Left ventricle myocardium superior (tissue), 1 donor: ENCODE data around the gene GPR83. TPM values are rescaled to one million over a fixed set of nuclear protein-coding genes. Genes with fewer than 3 reads are reported as not detected.
A peak's percentile ranks its signal among the peaks of the same experiment; 100 is the strongest.

Source experiments
- ATAC-seq: fragments of 200-7000 bp; cut with Tn5 transposase; one replicate; pipeline ENCODE4 v1.9.1; 2020; ENCODE audit warnings: mild to moderate bottlenecking, moderate library complexity
- DNase-seq: peaks from one replicate; pipeline ENCODE4 v3.0.0-alpha.2; 2020
- intact Hi-C: fragments of 100-400 bp; cut with micrococcal nuclease; formaldehyde crosslinking; loops from one replicate; pipeline ENCODE4 v1.11.0; 2022
- long read RNA-seq: library from polyadenylated mRNA; unstranded; transcript quantifications from one replicate; pipeline ENCODE4 v2.0.0, GENCODE V29; 2021
- total RNA-seq: library from RNA; stranded (reverse); fragmentation: NEBNext Ultra II Directional; extraction: Animal tissue kit (Norgen Biotek cat#: 25700); gene quantifications from one replicate; pipeline ENCODE4 v1.2.1, GENCODE V29; 2021
- donor health status: DM: no; HTN: yes; CAD: no; lungs with severe emphysema.

The GPR83 gene
- 0.17 TPM for total RNA-seq
- long read RNA-seq = 0 reads

- DNase-seq (peak; percentile 43), ATAC-seq (peak; percentile 66)
- intact Hi-C loops = no loop called here
Observed at GRCh38 chr11:94400839-94401772, at the start of gene GPR83. TSS of gene GPR83 (minus strand) at chr11:94401419. CDS start at chr11:94401247, 172 bp downstream.

- no peak for DNase-seq
- intact Hi-C loops = no loop called here
- ATAC-seq = no peak
Observed at GRCh38 chr11:94450048-94450447, 48.8 kb upstream of the GPR83 start.

- ATAC-seq = no peak
Observed at GRCh38 chr11:94449437-94449836, 48.2 kb upstream of the GPR83 start.

GRCh38 chr11:94449029-94449428, 47.8 kb upstream of the GPR83 start:
- intact Hi-C loops = no loop called here
- no peak for ATAC-seq
- DNase-seq = no peak

More at GRCh38 chr11:94449437-94449836, 48.2 kb upstream of the GPR83 start:
- intact Hi-C loops = no loop called here
- DNase-seq = no peak

- DNase-seq (no peak), ATAC-seq (no peak)
- intact Hi-C loops = no loop called here
Observed at GRCh38 chr11:94447149-94447548, 45.9 kb upstream of the GPR83 start.

- ATAC-seq = no peak
- intact Hi-C loops = no loop called here
- no peak for DNase-seq
Observed at GRCh38 chr11:94445641-94446040, 44.4 kb upstream of the GPR83 start.

- no peak for DNase-seq
- intact Hi-C loops = no loop called here
- no peak for ATAC-seq
Observed at GRCh38 chr11:94433049-94433448, 31.8 kb upstream of the GPR83 start.

- no peak for DNase-seq
- intact Hi-C loops = no loop called here
- ATAC-seq = no peak
Observed at GRCh38 chr11:94424662-94425061, 23.4 kb upstream of the GPR83 start.

- no peak for ATAC-seq
Observed at GRCh38 chr11:94424011-94424410, 22.8 kb upstream of the GPR83 start.

GRCh38 chr11:94423507-94423906, 22.3 kb upstream of the GPR83 start:
- ATAC-seq = no peak
- intact Hi-C loops = no loop called here

More at GRCh38 chr11:94424011-94424410, 22.8 kb upstream of the GPR83 start:
- intact Hi-C loops = no loop called here
- DNase-seq = no peak

GRCh38 chr11:94418123-94418765, 17.0 kb upstream of the GPR83 start:
- intact Hi-C loops = loop anchor here (10.0 kb wide), 2 partner anchors 233 to 523 kb away; no protein-coding TSS in a partner anchor
- ATAC-seq (no peak), DNase-seq (no peak)

More at GRCh38 chr11:94423507-94423906, 22.3 kb upstream of the GPR83 start:
- DNase-seq = no peak

- DNase-seq = no peak
- intact Hi-C loops = loop anchor here (10.0 kb wide), 2 partner anchors 233 to 523 kb away; no protein-coding TSS in a partner anchor
- ATAC-seq = peak; percentile 49
Observed at GRCh38 chr11:94417386-94417987, 16.3 kb upstream of the GPR83 start.

- ATAC-seq (no peak), DNase-seq (no peak)
- intact Hi-C loops = no loop called here
Observed at GRCh38 chr11:94405062-94405833, 4.0 kb upstream of the GPR83 start.

GRCh38 chr11:94402355-94402754, 1.1 kb upstream of the GPR83 start:
- ATAC-seq (no peak), DNase-seq (no peak)
- intact Hi-C loops = no loop called here

- DNase-seq = no peak
- ATAC-seq = no peak
- intact Hi-C loops = no loop called here
Observed at GRCh38 chr11:94401773-94402265, 600 bp upstream of the GPR83 start.

GRCh38 chr11:94400457-94400838, 771 bp downstream of the GPR83 start:
- ATAC-seq (no peak), DNase-seq (no peak)
- intact Hi-C loops = no loop called here

GRCh38 chr11:94400050-94400449, 1.2 kb downstream of the GPR83 start:
- ATAC-seq = no peak

GRCh38 chr11:94398101-94398500, 3.1 kb downstream of the GPR83 start:
- DNase-seq = no peak
- intact Hi-C loops = no loop called here
- no peak for ATAC-seq

More at GRCh38 chr11:94400050-94400449, 1.2 kb downstream of the GPR83 start:
- intact Hi-C loops = no loop called here
- DNase-seq = no peak

- no peak for ATAC-seq
- intact Hi-C loops = no loop called here
Observed at GRCh38 chr11:94396282-94396681, 4.9 kb downstream of the GPR83 start.

More at GRCh38 chr11:94396282-94396681, 4.9 kb downstream of the GPR83 start:
- DNase-seq = no peak
